ENCODE measurements around the gene RNF214.
"Not testable (repeated sequence)": the region's sequence is repeated elsewhere in the genome, so short reads cannot be mapped to it uniquely, and the experiment has no call there.

Gene RNF214

DNA sequence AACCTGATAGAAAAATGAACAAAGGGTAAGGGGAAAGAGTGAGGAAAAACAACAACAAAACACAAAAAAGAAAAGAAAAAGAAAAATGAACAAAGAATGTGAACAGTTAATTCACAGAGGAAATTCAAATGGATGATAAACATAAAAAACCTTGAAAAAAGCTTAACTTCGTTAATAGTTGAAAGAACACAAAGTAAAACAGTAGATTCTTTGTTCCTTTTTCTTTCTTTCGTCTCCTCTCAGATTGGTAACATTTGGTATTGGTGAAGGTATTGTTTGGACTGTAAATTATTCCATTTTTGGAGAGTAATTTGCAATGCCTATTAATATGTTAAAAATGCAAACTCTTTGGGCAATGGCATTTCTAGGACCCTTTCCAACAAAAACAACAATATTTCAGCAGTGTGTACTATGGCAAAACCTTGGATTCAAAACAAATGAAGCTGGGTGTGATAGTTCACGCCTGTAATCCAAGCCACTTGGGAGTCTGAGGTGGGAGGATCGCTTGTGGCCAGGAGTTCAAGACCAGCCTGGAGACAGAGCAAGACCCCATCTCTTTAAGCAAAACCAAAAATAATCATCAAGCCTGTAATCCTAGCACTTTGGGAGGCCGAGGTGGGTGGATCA lies 86.9 kb downstream of the RNF214 start:
- DNase-seq = no peak

- DNase-seq = not testable (repeated sequence)
These were observed 94.7 kb downstream of the RNF214 start for GRCh38 chr11:117327255-117327566.

- DNase-seq = peak; percentile 97 to 99
These were observed 95.3 kb downstream of the RNF214 start, which contains the start of gene CEP164 for GRCh38 chr11:117327567-117328374. Gene CEP164, plus strand, starts transcription at chr11:117327854. Its CDS starts 10,733 bp downstream, at chr11:117338587.

GRCh38 chr11:117328375-117329010 lies 96.0 kb downstream of the RNF214 start:
- peak in 1 of 2 experiments; percentile 41 for DNase-seq

DNA sequence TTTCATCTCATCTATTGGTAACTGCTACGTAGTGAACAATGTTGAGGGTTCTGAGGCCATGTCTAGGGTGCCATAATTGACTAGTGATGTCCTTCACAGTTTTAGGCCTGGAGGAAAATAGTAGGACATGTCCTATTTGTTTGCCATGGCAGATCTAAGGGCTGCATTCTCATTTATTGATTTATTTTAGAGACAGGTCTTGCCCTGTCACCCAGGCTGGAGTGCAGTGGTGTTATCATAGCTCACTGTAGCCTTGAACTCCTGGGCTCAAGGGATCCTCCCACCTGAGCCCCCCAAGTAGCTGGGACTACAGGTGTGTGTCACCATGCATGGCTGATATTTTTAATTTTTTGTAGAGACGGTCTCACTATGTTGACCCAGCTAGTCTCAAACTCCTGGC lies 100.4 kb downstream of the RNF214 start:
- no peak for DNase-seq

DNA sequence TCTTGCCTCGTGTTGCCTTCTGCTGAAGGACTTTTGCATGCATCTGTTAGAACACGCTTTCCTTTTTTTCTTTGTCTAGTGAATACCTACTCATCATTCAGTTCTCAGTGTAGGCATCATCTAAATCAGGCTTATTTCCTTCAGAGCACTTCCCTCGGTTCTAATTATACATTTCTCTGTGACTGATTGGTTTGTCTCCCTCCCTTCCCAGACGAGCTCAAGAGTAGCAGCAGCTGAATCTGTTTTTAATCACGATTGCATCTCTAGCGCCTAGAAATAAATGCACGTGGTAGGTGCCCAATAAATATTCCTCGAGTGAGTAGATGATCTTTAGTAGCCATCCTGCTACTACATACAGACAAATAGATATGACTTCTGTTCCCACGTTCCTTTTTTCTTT lies 101.4 kb downstream of the RNF214 start:
- no peak for DNase-seq

DNA sequence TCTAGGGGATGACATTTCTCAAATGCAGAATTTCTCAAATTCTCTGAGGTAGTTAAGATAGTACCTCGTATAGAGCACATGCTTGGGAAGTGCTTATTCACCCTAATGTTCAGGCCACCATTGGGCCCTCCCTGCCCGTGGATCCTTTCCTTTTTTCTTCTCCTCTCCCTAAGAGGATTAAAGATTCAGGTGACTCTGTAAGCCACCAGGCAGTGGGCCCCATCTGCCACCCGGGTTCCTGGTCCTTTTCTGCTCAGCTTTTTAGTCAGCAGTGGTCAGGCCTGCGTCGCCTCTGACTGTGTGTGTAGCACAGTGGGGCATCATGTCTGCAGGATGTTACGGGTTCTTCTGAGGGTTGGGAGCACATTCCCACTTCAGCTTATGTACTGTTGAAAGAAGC lies 102.4 kb downstream of the RNF214 start:
- no peak for DNase-seq

DNA sequence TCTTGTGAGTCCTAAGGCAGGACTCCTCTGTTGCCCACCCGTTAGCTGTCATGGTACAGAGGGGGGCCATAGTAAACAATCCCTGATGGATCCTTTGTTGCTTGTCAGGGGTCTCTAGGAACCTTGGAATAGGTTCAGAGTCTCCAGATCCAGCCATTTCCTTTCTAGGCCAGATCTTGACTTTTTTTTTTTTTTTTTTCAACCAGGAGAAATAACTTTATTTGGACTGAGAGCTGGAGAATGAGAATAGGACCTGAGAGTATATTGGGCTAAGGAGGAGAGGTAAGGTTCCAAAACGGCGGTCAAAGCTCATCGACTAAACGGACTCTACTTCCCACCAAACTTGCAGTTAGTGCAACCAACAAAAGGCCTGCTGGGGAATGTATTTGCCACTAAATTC lies 102.9 kb downstream of the RNF214 start:
- no peak for DNase-seq
